ENCODE results near the gene WNK1.
"Not testable (repeated sequence)": the region's sequence is repeated elsewhere in the genome, so short reads cannot be mapped to it uniquely, and the experiment has no call there.

The WNK1 gene

DNA sequence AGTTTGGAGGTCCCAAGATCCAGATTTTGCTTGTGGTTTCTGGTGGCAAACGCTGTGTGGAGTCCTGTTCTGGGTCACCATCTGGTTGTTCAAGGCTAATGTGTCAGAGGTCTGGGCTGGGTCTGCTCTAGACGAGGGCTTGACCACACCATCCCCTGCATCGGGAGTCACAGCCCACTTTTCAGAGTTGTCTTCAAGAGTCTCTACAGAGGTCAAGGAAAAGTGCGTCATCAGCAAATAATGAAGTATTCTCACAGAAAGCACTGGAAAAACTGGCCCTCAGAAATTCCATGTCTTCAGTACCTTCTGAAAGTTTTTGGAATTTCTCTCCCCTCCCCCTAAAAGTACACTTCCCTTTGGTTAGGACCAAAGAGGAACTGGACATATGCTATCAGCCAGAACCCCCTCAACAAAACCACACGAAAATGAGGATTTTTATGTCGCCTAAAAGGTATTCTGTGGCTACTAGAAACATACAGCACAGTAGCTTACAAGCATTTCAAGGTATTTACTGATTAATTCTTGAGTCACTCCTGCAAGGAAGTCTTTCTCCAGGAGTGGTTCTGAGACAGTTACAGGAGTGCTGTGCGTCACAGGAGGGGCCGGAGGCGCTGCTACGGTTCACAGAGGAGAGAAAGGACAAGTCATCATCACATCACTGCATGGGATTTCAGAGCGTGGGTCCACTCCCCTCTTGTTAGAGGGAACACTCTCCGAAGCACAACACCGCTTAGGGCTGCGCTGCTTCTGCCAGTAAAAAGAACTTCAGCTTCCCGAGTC, 161.7 kb downstream of the WNK1 start:
- DNase-seq, result no peak

DNA sequence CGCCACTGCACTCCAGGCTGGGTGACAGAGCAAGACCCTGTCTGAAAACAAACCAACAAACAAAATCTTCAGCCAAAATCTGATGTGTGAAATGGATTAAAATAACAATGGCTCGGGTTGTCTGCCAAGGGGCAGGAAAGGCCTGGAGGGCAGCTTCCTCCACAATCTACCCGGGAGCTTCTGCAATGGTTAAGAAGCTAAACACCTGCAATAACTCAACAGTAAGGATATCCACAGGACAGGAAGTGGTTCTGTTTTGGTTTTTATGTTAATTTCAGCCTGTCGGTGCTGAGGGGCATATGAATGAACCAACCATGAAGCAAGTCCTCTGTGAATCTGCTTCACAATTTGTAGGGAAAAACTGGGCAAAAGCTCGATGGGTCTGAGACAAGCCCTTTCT, 162.7 kb downstream of the WNK1 start:
- DNase-seq, result no peak

GRCh38 chr12:916240-916639, 163.9 kb downstream of the WNK1 start:
- peak; percentile 7 for DNase-seq

DNA sequence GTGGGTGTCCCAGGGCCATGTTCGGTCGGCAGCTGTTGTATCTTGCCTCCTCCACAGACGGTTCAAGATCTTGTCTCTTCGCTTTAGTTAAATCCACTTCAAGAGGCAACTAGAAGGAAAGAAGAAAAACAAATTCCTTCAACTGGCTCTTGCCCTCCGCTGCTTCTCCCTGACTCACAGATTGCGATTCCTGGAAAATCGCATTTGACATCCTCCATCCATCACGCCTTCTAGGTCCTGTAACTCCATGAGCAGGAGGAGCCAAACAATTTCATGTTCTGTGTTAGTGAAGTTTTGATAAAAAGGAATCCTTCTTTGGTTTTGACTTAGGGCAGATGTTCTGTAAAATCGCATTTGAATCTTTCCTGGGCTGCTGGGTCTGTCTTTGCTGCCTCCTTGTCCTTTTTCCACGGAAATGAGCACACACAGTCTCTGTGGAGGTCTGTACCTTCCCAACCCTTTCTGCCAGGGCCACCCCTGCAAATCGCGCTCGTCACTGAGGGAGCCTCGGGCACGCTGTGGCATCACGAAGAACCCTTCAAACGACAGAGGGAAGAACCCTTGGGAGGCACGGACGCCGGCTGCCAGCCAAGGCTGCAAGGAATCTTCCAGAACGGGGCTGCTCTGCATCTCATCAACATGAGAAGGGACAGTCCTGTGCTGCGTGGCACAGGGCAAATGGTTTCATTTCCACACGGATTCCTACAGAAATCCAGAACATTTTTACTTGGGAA, 164.5 kb downstream of the WNK1 start:
- DNase-seq, result no peak

- DNase-seq, result no peak
Measured at GRCh38 chr12:920676-921075, 168.3 kb downstream of the WNK1 start.

GRCh38 chr12:922285-922684, 169.9 kb downstream of the WNK1 start:
- DNase-seq, result no peak

GRCh38 chr12:926641-927040, 174.3 kb downstream of the WNK1 start:
- no peak for DNase-seq

- DNase-seq, result no peak
Measured at GRCh38 chr12:931060-931459, 178.7 kb downstream of the WNK1 start.

GRCh38 chr12:931591-931990, 179.2 kb downstream of the WNK1 start:
- DNase-seq, result no peak

DNA sequence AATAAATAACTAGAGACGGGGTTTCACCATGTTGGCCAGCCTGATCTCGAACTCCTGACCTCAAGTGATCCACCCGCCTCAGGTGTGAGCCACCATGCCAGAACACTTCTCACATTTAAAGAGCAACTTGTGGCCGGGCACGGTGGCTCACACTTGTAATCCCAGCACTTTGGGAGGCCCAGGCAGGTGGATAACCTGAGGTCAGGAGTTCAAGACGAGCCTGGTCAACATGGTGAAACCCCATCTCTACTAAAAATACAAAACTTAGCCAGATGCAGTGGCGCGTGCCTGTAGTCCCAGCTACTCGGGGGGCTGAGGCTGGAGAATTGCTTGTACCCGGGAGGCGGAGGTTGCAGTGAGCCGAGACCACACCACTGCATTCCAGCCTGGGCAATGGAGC, 183.5 kb downstream of the WNK1 start:
- DNase-seq, result not testable (repeated sequence)

DNA sequence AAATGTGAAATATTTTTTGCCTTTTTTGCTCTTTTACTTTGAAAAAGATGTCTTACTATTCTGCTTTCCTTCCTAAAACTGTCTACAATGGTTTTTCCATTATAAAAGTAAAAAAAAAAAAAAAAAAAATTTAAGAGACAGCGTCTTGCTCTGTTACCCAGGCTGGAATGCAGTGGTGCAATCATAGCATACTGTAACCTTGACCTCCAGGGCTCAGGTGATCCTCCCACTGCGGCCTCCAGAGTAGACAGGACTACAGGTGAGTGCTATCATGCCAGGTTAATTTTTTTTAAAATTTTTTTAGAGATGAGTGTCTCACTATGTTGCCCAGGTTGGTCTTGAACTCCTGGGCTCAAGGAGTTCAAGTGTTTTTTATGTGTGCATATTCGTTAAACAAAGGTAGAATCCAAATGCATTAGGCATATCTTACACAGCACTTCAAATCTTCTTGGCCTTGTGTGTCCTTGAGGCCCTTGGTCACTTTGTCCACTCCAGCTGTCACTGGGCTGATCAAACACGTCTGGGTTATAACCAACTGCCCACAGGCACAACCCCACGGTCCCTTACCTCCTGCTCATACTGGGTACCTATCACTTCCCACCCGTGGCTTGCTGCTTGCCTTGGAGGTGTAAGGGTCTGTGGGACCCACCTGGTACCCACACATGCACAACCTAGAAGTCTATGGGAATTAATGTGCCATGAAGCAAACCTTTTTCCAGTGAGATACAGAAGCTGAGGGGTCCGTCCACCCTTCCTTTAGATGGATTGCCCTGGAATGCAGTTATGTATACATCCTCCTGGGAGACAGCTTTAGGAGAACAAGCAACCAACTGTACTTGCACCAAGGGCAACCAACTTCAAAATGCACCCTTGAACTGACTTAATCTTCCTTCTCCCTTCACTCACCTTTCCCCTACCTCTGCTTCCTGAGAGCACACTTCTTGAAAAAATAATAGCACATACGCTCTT, 184.3 kb downstream of the WNK1 start:
- no peak for DNase-seq

GRCh38 chr12:938810-939209, 186.4 kb downstream of the WNK1 start:
- no peak for DNase-seq

DNA sequence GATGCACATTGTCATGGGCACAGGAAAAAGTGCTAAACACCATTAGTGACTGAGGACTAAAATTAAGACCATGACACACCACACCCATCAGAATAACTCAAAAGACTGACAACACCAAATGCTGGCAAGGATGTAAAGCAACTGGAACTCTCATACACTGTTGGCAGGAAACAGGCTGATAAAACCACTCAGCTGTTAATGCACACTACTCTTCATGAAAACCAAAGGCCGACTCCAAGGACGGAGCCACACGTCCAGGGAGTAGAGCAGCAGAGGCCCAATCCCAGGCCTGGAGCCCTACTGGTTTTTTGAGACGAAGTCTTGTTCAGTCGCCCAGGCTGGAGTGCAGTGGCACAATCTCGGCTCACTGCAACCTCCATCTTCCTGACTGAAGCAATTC, 190.7 kb downstream of the WNK1 start:
- no peak for DNase-seq

DNA sequence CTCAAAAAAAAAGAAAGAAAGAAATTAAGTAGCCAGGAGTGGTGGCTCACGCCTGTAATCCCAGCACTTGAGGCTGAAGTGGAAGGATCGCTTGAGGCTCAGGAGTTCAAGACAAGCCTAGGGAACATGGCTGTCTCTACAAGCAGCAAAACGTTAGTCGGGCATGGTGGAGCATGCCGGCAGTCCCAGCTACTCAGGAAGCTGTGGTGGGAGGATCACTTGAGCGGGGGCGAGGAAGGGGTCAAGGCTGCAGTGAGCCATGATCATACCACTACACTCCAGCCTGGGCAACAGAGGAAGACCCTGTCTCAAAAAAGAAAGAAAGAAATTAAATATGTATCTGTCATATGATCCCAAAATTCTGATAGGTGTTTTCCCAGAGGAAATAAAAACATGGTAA, 191.8 kb downstream of the WNK1 start:
- DNase-seq, result no peak

DNA sequence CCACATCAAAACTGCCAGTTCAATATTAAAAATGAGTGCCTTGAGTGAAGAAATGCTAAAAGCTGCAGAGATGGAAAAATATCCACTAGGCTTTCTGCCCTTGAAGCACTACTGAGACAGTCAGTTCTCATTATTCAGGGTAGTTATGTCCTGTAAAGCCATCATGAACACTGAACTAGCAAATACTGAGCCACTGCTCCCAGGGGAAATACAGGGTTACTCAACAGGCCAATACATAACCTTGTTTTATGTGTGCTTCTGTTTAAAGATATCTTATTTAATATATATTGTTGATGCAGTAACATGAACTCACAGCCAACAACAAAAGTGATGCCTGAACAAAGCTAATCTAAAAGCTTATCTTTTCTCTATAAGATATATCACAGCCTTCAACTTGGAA, 193.8 kb downstream of the WNK1 start:
- DNase-seq, result no peak

GRCh38 chr12:946631-947030, 194.3 kb downstream of the WNK1 start:
- no peak for DNase-seq

DNA sequence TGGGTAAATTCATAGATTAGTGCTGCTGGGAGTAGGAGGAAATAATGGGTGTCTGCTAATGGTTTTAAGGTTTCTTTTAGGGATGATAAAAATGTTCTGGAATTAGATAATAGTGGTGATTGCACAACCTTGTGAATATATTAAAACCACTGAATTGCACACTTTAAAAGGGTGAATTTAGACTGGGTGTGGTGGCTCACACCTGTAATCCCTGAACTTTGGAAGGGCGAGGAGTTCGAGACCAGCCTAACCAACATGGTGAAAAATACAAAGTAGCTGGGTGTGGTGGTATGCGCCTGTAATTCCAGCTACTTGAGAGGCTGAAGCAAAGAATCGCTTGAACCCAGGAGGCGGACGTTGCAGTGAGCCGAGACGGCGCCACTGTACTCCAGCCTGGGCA, 195.9 kb downstream of the WNK1 start:
- no peak for DNase-seq

- DNase-seq, result peak; percentile 100
Measured at GRCh38 chr12:949453-950191, 197.2 kb downstream of the WNK1 start, which contains the start of gene RAD52. Gene RAD52, minus strand, starts transcription at chr12:949694. Its CDS starts 16,636 bp downstream, at chr12:933058.

- DNase-seq, result no peak
Measured at GRCh38 chr12:951176-951575, 198.8 kb downstream of the WNK1 start.

GRCh38 chr12:953776-954175, 201.4 kb downstream of the WNK1 start:
- no peak for DNase-seq

- no peak for DNase-seq
Measured at GRCh38 chr12:954741-955140, 202.4 kb downstream of the WNK1 start.

DNA sequence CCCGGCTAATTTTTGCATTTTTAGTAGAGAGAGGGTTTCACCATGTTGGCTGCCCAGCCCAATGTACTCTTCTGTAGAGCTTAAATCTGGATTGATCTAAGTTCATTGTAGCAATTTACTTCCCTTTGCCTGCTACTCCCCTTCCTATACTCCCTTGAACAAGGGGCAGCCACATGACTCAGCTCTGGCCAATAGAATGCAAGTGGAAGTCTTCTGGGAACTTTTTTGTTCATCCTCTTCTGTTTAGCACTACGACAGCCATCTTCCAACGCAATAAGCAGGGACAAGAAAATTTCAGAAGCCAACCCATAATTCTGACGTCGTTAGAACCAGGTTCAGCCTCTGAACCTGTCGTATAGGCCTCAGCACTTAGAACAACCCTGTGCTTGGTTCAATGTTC, 203.6 kb downstream of the WNK1 start:
- no peak for DNase-seq

Data from retina (tissue), 1 donor.